ENCODE results near the gene SFXN1. TPM values are rescaled to one million over a fixed set of nuclear protein-coding genes. Genes with fewer than 3 reads are reported as not detected.
A peak's percentile ranks its signal among the peaks of the same experiment; 100 is the strongest.

SFXN1 gene
- polyA plus RNA-seq, 1 donor, result 35.2 TPM

DNA sequence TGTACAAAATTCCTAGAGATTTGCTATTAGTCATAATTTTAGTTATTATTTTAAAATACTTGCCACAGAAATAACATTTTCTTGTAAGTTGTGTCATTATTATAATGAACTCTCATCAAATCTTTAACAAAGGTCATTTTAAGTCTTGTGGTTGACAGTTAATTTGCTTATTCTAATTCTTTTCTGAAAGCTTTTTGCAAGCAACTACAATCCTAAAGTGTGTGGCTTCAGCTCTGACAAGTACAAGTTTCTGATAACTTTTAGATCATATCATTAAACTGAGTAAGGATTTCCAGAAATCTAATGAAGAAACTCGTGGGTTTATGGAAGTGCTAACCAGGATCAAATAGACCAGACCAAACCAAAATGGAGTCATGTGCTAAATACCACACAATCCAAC is 86.4 kb downstream of the SFXN1 start:
- Histone ChIP-seq H3K9me3 (ENCODE audit: control insufficient read depth, low read depth, low read length) (no peaks in the 10 kb centered on the region), H3K4me3 (ENCODE audit: low read length) (no peak overlapping the region), H3K27ac (ENCODE audit: low read length) (no peak overlapping the region), H3K36me3 (ENCODE audit: control insufficient read depth, insufficient read depth, low read length) (no peaks in the 10 kb centered on the region), H3K4me1 (ENCODE audit: control insufficient read depth, insufficient read depth, low read length) (no peaks in the 10 kb centered on the region), H3K27me3 (ENCODE audit: control insufficient read depth, insufficient read depth, low read length) (peaks cover 4% of the 10 kb centered on the region)
- WGBS (ENCODE audit: insufficient coverage, low lambda C conversion rate), result no CpG with 5 or more reads among the region's 1 CpG
- DNase-seq, result no peak

DNA sequence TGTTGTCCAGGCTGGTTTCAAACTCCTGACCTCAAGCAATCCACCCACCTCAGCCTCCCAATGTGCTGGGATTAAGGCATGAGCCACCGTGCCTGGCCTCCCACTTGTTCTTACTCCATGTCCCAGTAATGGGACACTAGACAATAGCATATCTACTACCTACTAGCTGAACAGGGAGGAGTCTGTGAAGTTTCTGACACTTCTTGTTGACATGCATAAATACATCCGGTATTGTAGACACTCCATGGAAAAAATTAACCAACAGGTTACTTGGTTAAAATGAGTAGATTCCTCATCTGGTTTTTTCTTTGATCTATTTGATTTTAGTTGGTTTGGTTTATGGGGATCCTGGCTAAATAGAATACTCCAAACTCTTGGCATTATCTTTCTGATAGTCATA is 88.3 kb downstream of the SFXN1 start:
- Histone ChIP-seq H3K36me3 (ENCODE audit: control insufficient read depth, insufficient read depth, low read length) (no peaks in the 10 kb centered on the region), H3K4me1 (ENCODE audit: control insufficient read depth, insufficient read depth, low read length) (no peaks in the 10 kb centered on the region), H3K4me3 (ENCODE audit: low read length) (no peak overlapping the region), H3K27me3 (ENCODE audit: control insufficient read depth, insufficient read depth, low read length) (peaks cover 4% of the 10 kb centered on the region), H3K27ac (ENCODE audit: low read length) (no peak overlapping the region), H3K9me3 (ENCODE audit: control insufficient read depth, low read depth, low read length) (no peaks in the 10 kb centered on the region)
- DNase-seq, result no peak
- WGBS (ENCODE audit: insufficient coverage, low lambda C conversion rate), result no CpG with 5 or more reads among the region's 2 CpGs

DNA sequence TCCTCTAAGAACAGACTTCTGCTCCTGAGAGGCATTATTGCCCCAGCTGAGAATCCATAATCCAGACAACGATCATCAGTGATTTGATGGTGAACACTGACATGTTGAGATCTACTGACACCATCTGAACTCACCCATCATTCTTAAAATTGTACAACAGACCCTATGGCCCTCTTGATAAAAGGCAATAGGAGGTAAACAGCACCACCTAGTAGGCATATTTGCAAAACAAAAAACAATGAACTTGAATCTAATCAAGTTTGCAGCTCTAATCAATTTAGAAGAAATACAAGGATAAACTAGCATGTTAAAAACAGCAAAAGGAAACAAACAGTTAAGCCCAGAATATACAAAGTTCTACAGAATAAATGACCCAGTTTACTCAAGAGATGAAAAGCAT is 89.6 kb downstream of the SFXN1 start:
- H3K27me3 ChIP-seq (ENCODE audit: control insufficient read depth, insufficient read depth, low read length), result peaks cover 4% of the 10 kb centered on the region
- no peak overlapping the region for H3K27ac ChIP-seq (ENCODE audit: low read length)
- peaks cover 11% of the 10 kb centered on the region for H3K4me1 ChIP-seq (ENCODE audit: control insufficient read depth, insufficient read depth, low read length)
- WGBS (ENCODE audit: insufficient coverage, low lambda C conversion rate), result no CpG with 5 or more reads among the region's 1 CpG
- no peaks in the 10 kb centered on the region for H3K9me3 ChIP-seq (ENCODE audit: control insufficient read depth, low read depth, low read length)
- DNase-seq, result no peak
- H3K4me3 ChIP-seq (ENCODE audit: low read length), result no peak overlapping the region
- no peaks in the 10 kb centered on the region for H3K36me3 ChIP-seq (ENCODE audit: control insufficient read depth, insufficient read depth, low read length)

DNA sequence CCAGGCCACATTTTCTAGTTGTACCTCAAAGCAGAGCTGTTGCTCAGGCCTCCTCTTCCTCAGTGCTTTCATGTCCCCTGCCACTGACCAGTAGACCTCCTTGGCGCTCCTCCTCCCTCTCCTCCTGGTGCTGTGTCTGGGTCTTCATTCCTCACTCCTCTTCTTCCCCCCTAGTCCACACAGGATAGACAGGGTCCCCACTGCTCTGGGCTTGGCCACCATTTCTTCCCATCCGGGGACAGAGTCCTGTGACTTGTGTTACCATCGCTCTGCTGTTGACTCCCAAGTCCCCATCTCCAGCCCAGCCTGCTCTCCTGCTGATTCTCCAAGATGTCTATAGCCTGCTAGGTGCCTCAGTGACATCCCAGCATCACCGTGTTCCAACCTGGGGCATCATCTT is 91.3 kb downstream of the SFXN1 start:
- Histone ChIP-seq H3K9me3 (ENCODE audit: control insufficient read depth, low read depth, low read length) (peaks cover 6% of the 10 kb centered on the region), H3K36me3 (ENCODE audit: control insufficient read depth, insufficient read depth, low read length) (no peaks in the 10 kb centered on the region), H3K27me3 (ENCODE audit: control insufficient read depth, insufficient read depth, low read length) (no peaks in the 10 kb centered on the region), H3K4me3 (ENCODE audit: low read length) (no peak overlapping the region), H3K27ac (ENCODE audit: low read length) (no peak overlapping the region), H3K4me1 (ENCODE audit: control insufficient read depth, insufficient read depth, low read length) (peaks cover 22% of the 10 kb centered on the region)
- DNase-seq, result no peak
- 80% methylated on average over 1 of the region's 4 CpGs for WGBS (ENCODE audit: insufficient coverage, low lambda C conversion rate)

DNA sequence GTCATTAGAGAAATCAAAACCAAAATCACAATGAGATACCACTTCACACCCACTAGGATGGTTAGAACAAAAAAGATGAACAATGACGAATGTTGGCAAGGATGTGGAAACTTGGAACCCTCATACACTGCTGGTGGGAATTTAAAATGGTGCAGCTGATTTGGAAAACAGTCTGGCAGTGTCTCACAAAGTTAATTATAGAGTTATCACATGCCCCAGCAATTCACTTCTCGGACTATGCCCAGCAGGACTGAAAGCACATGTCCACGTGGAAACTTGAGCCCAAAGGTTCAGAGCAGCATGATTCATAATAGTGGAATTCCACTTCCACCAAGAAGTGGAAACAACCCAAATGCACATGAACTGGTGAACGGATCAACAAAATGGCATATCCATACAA is 94.5 kb downstream of the SFXN1 start:
- no peaks in the 10 kb centered on the region for H3K36me3 ChIP-seq (ENCODE audit: control insufficient read depth, insufficient read depth, low read length)
- peaks cover 22% of the 10 kb centered on the region for H3K4me1 ChIP-seq (ENCODE audit: control insufficient read depth, insufficient read depth, low read length)
- no peak overlapping the region for H3K4me3 ChIP-seq (ENCODE audit: low read length)
- H3K9me3 ChIP-seq (ENCODE audit: control insufficient read depth, low read depth, low read length), result peaks cover 6% of the 10 kb centered on the region
- DNase-seq, result peak; percentile 87 to 93
- WGBS (ENCODE audit: insufficient coverage, low lambda C conversion rate), result no CpG with 5 or more reads among the region's 4 CpGs
- no peaks in the 10 kb centered on the region for H3K27me3 ChIP-seq (ENCODE audit: control insufficient read depth, insufficient read depth, low read length)
- peak overlapping the region; percentile 74 for H3K27ac ChIP-seq (ENCODE audit: low read length)

DNA sequence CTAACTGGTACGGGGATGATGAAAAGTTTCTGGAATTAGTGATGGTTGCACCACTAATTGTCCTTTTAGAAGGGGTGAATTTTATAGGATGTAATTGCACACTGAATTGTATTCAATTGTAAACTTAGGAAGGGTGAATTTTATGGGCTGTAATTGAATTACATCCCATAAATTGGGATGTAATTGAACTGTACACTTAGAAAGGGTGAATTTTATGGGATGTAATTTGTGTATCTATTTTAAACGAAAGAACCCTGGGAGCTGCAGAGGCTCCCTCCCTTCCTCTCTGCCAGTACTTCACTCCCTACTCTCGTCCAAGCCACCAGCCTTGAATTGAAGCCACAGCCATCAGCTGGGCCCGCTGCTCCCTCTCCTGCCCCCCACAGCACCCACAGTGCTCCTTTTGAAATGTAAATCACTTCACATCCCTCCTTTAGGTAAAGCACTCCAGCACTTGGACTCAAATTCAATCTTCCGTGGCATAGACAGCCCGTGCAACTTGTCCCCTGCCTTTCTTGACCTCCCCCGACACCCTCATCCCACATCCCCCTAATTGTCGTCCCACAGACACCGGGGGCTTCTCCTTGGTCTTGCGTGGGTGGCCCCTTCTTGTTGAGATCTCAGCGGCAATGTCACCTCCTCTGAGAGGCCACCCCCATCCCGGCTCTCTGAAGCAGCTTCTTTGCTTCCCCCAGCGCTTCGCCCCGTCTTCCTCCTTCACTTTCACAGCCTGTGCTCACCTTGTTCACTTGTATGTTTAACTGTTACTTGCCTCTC is 95.3 kb downstream of the SFXN1 start:
- DNase-seq, result peak in 1 of 2 donors; percentile 3
- Histone ChIP-seq H3K27me3 (ENCODE audit: control insufficient read depth, insufficient read depth, low read length) (no peaks in the 10 kb centered on the region), H3K27ac (ENCODE audit: low read length) (peak overlapping the region; percentile 74), H3K9me3 (ENCODE audit: control insufficient read depth, low read depth, low read length) (peaks cover 6% of the 10 kb centered on the region), H3K36me3 (ENCODE audit: control insufficient read depth, insufficient read depth, low read length) (no peaks in the 10 kb centered on the region), H3K4me1 (ENCODE audit: control insufficient read depth, insufficient read depth, low read length) (peaks cover 22% of the 10 kb centered on the region), H3K4me3 (ENCODE audit: low read length) (no peak overlapping the region)
- WGBS (ENCODE audit: insufficient coverage, low lambda C conversion rate), result 60% methylated on average over 1 of the region's 15 CpGs

DNA sequence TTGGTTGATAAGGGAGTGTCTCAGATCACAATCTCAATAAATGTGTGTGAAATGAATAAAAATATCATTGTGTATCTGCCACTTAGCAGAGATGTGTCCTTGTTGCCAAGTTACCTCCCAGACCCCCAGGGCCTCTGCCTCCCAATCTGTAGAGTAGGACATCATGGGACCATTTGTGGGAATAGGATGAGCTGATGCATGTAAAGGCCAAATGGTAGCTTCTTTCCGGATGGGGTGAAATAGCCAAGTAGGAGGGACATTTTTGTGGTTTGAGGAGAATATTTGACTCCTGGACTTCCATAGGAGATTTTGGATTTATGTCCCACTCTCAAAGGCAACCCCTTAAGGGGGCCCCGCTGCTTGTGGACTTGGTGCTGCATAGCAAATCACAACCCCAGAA is 96.9 kb downstream of the SFXN1 start:
- Histone ChIP-seq H3K4me3 (ENCODE audit: low read length) (no peak overlapping the region), H3K27me3 (ENCODE audit: control insufficient read depth, insufficient read depth, low read length) (no peaks in the 10 kb centered on the region), H3K27ac (ENCODE audit: low read length) (no peak overlapping the region), H3K36me3 (ENCODE audit: control insufficient read depth, insufficient read depth, low read length) (no peaks in the 10 kb centered on the region), H3K4me1 (ENCODE audit: control insufficient read depth, insufficient read depth, low read length) (peaks cover 22% of the 10 kb centered on the region), H3K9me3 (ENCODE audit: control insufficient read depth, low read depth, low read length) (peaks cover 6% of the 10 kb centered on the region)
- no CpG with 5 or more reads among the region's 2 CpGs for WGBS (ENCODE audit: insufficient coverage, low lambda C conversion rate)
- no peak for DNase-seq

DNA sequence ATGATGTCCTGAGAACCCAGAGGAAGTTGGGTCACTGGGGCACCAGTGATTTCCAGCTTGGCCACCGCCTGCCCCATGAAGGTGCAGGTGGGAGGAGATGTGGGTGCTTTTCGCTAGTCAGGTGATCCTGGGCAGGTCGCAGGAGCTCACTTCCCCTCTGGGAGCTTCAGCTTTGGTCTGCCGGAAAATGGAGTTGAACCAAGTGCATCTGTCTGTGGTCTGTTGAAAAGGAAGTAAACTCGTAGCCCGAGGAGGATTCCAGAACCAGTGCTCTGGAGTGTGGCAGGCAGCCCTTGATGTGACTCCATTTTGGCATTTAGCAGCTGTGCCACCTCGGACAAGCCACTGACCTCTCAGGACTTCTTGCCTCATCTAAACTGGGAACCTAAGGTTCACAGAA is 97.7 kb downstream of the SFXN1 start:
- no peak for DNase-seq
- Histone ChIP-seq H3K9me3 (ENCODE audit: control insufficient read depth, low read depth, low read length) (peaks cover 6% of the 10 kb centered on the region), H3K27me3 (ENCODE audit: control insufficient read depth, insufficient read depth, low read length) (no peaks in the 10 kb centered on the region), H3K4me1 (ENCODE audit: control insufficient read depth, insufficient read depth, low read length) (peaks cover 22% of the 10 kb centered on the region), H3K27ac (ENCODE audit: low read length) (no peak overlapping the region), H3K4me3 (ENCODE audit: low read length) (no peak overlapping the region), H3K36me3 (ENCODE audit: control insufficient read depth, insufficient read depth, low read length) (no peaks in the 10 kb centered on the region)
- WGBS (ENCODE audit: insufficient coverage, low lambda C conversion rate), result no CpG with 5 or more reads among the region's 7 CpGs

DNA sequence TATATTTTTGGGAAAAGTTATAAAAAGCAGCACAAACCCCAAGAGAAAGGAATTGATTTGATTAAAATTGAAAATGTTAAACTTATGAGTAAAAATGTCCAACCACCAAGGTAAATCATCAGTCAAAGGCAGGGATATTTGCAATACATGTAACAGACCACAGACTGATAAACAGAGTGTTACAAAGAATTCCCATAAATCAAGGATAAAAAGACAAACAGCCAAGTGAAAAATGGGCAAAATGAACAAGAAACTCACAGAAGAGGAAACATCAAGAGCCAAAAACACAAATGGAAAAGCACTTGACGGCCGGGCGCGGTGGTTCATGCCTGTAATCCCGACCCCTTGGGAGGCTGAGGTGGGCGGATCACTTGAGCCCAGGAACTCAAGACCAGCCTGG is 98.2 kb downstream of the SFXN1 start:
- no peak overlapping the region for H3K4me3 ChIP-seq (ENCODE audit: low read length)

More for the DNA sequence above, 98.2 kb downstream of the SFXN1 start:
- WGBS (ENCODE audit: insufficient coverage, low lambda C conversion rate), result no CpG with 5 or more reads among the region's 6 CpGs
- H3K27ac ChIP-seq (ENCODE audit: low read length), result no peak overlapping the region
- DNase-seq, result no peak
- no peaks in the 10 kb centered on the region for H3K36me3 ChIP-seq (ENCODE audit: control insufficient read depth, insufficient read depth, low read length)
- H3K9me3 ChIP-seq (ENCODE audit: control insufficient read depth, low read depth, low read length), result peaks cover 6% of the 10 kb centered on the region
- H3K4me1 ChIP-seq (ENCODE audit: control insufficient read depth, insufficient read depth, low read length), result peaks cover 22% of the 10 kb centered on the region
- no peaks in the 10 kb centered on the region for H3K27me3 ChIP-seq (ENCODE audit: control insufficient read depth, insufficient read depth, low read length)
